ENCODE data around the gene NCF2.

GRCh38 chr1:183602510-183602909, 12.3 kb upstream of the NCF2 start:
- no peak for TF ChIP-seq CTCF (IDR thresholded peaks at IDR 0.05; ENCODE audit: low read depth, low read length)
- TF ChIP-seq EZH2phosphoT487 (IDR thresholded peaks at IDR 0.05; ENCODE audit: low read depth): no peak

Measured in OCI-LY3 (cell line).